Measurements from ENCODE around the gene CST11. TPM values are rescaled to one million over a fixed set of nuclear protein-coding genes. Genes with fewer than 3 reads are reported as not detected.
A peak's percentile ranks its signal among the peaks of the same experiment; 100 is the strongest.

CST11 gene
- total and polyA plus RNA-seq, 10 of the 15 experiments (the other 5 are each of a cell fraction or from before 2014, with no cell fraction given): 0.33 TPM; not detected in 9

GRCh38 chr20:23453549-23454543, 1.2 kb upstream of the CST11 start:
- Histone ChIP-seq H3K36me3 (ENCODE audit: control insufficient read depth in 2 of 2, insufficient read depth in 2 of 2, low read length in 1 of 2) (no peaks in the 10 kb centered on the region), H4K20me1 (ENCODE audit: control insufficient read depth, insufficient read depth) (no peaks in the 10 kb centered on the region), H3K9ac (ENCODE audit: control insufficient read depth, insufficient read depth, low read length) (no peak overlapping the region), H2AFZ (ENCODE audit: control insufficient read depth, low read depth, low read length) (no peak overlapping the region), H3K4me3 (no peak overlapping the region), H3K4me1 (ENCODE audit: control insufficient read depth, insufficient read depth, low read length) (no peaks in the 10 kb centered on the region), H3K4me2 (ENCODE audit: control insufficient read depth, insufficient read depth) (no peak overlapping the region), H3K27ac (ENCODE audit: control insufficient read depth, insufficient read depth) (no peak overlapping the region), H3K79me2 (ENCODE audit: control insufficient read depth, insufficient read depth, low read length) (no peaks in the 10 kb centered on the region), H3K9me3 (replicated peaks; ENCODE audit: control insufficient read depth, insufficient read depth, low read length) (no peaks in the 10 kb centered on the region), H3K27me3 (replicated peaks in 1 of 2; ENCODE audit: control insufficient read depth in 2 of 2, insufficient read depth in 2 of 2, low read length in 1 of 2) (no peaks in the 10 kb centered on the region)
- TF ChIP-seq DPF2 (IDR thresholded peaks at IDR 0.05): no peak
- TF ChIP-seq ZNF24 (IDR thresholded peaks at IDR 0.05): no peak
- no peak for TF ChIP-seq YBX1 (IDR thresholded peaks at IDR 0.05)
- no peak for TF ChIP-seq ASH2L (IDR thresholded peaks at IDR 0.05; ENCODE audit: borderline replicate concordance, low read depth)
- 0 out of 2 replicates have a peak, but pooled peaks have one; percentile 31 for TF ChIP-seq FOXK2 (IDR thresholded peaks at IDR 0.05)
- TF ChIP-seq ZZZ3 (IDR thresholded peaks at IDR 0.05; ENCODE audit: control insufficient read depth, insufficient read length, low read depth): no peak
- WGBS (ENCODE audit: insufficient coverage, insufficient replicate concordance, low lambda C conversion rate, missing lambda C conversion rate): 47% methylated on average over 15 of the region's 15 CpGs
- CTCF ChIA-PET: no interaction called here
- intact Hi-C loops (cut with micrococcal nuclease; ENCODE audit: unreplicated experiment) (no loop called here), in situ Hi-C loops (cut with MboI) (no loop called here)
- DNase-seq (ENCODE audit: low read depth, low spot score) (no peak), FAIRE-seq (no peak), ATAC-seq (no peak)
- BruUV-seq (replicated peaks): no TSS peak
- SMC1A ChIA-PET (ENCODE audit: uncharacterized antibody, unreplicated experiment): no interaction called here
- RAD21 ChIA-PET (ENCODE audit: unreplicated experiment): no interaction called here
- POLR2A ChIA-PET: no interaction called here

- intact Hi-C loops (cut with micrococcal nuclease; ENCODE audit: unreplicated experiment) (no loop called here), in situ Hi-C loops (cut with MboI) (no loop called here)
- Histone ChIP-seq H3K79me2 (ENCODE audit: control insufficient read depth, insufficient read depth, low read length) (no peaks in the 10 kb centered on the region), H3K36me3 (ENCODE audit: control insufficient read depth in 2 of 2, insufficient read depth in 2 of 2, low read length in 1 of 2) (no peaks in the 10 kb centered on the region), H3K27me3 (replicated peaks in 1 of 2; ENCODE audit: control insufficient read depth in 2 of 2, insufficient read depth in 2 of 2, low read length in 1 of 2) (no peaks in the 10 kb centered on the region), H3K27ac (ENCODE audit: control insufficient read depth, insufficient read depth) (no peak overlapping the region), H4K20me1 (ENCODE audit: control insufficient read depth, insufficient read depth) (no peaks in the 10 kb centered on the region), H3K9me3 (replicated peaks; ENCODE audit: control insufficient read depth, insufficient read depth, low read length) (no peaks in the 10 kb centered on the region), H3K4me2 (ENCODE audit: control insufficient read depth, insufficient read depth) (no peak overlapping the region), H3K9ac (ENCODE audit: control insufficient read depth, insufficient read depth, low read length) (no peak overlapping the region), H3K4me1 (ENCODE audit: control insufficient read depth, insufficient read depth, low read length) (no peaks in the 10 kb centered on the region), H3K4me3 (no peak overlapping the region), H2AFZ (ENCODE audit: control insufficient read depth, low read depth, low read length) (no peak overlapping the region)
- FAIRE-seq: no peak
- no peak for DNase-seq (ENCODE audit: low read depth, low spot score)
- ATAC-seq: no peak
- CTCF ChIA-PET: interaction anchor here (1.4 kb wide), 1 partner anchor 8 kb away, joined by 4 read pairs; no protein-coding TSS in a partner anchor
- no TSS peak for BruUV-seq (replicated peaks)
- POLR2A ChIA-PET: no interaction called here
- RAD21 ChIA-PET (ENCODE audit: unreplicated experiment): no interaction called here
- SMC1A ChIA-PET (ENCODE audit: uncharacterized antibody, unreplicated experiment): no interaction called here
- 50% methylated on average over 11 of the region's 11 CpGs for WGBS (ENCODE audit: insufficient coverage, insufficient replicate concordance, low lambda C conversion rate, missing lambda C conversion rate)
- TF ChIP-seq NRF1 (conservative IDR thresholded peaks at IDR 0.05; ENCODE audit: low read depth, low read length) (no peak), RBBP5 (conservative IDR thresholded peaks at IDR 0.05) (no peak), RAD51 (IDR thresholded peaks at IDR 0.05) (no peak), BRCA1 (IDR thresholded peaks at IDR 0.05; ENCODE audit: low read depth, low read length) (no peak), EED (IDR thresholded peaks at IDR 0.05; ENCODE audit: low read depth) (no peak), TCF12 (IDR thresholded peaks at IDR 0.05; ENCODE audit: low read depth, low read length) (no peak), CBX5 (IDR thresholded peaks at IDR 0.05; ENCODE audit: low read depth) (no peak), ASH2L (IDR thresholded peaks at IDR 0.05; ENCODE audit: borderline replicate concordance, low read depth) (no peak)
- TF ChIP-seq, protein P1, sequence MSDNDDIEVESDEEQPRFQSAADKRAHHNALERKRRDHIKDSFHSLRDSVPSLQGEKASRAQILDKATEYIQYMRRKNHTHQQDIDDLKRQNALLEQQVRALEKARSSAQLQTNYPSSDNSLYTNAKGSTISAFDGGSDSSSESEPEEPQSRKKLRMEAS (IDR thresholded peaks at IDR 0.05; ENCODE audit: low read depth, low read length): no peak
Observed at GRCh38 chr20:23451956-23452487, 654 bp downstream of the CST11 start.
